ENCODE data around the gene SAV1.
A peak's percentile ranks its signal among the peaks of the same experiment; 100 is the strongest.

DNA sequence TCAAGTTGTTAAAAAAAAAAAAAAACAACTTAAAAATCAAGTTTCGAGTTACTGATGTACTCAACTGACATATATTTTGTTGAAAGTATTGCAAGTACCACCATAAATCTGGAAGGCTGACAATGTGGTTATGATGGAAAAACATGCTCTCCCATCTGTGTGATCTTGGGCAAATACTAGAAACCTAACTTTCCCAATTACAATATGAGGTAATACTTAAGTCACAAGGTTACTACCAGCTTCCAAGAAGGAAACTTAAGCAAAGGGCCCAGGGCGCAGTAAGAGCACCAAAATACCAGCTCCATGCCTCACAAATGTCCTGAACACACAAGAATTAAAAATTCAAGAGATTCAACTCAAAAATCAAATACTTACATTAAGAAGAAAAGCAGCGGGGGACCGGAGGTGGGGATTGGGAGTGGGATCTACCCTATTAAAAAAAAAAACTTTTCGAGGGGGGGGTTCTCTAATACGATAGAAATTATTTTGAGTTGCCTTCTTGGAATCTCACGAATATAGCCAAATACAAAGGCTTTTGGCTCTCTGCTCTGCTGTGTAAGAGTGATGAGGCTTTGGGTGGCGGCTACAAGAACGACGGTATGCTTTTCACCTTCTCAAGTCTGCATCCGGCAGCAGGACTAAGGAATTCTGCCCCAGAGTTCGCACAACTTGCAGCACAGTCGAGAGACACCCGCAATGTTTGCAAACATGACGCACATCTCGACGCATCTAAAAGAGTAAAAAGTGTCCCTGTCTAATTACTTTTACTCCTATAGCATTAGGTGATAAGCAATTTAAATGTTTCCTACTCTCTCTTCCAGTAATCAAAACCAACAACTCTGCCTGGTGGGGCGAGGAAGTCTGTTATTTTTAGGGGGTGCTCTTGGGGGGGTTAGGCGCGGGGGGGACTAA, 1.1 kb downstream of the SAV1 start:
- TF ChIP-seq, protein P1, sequence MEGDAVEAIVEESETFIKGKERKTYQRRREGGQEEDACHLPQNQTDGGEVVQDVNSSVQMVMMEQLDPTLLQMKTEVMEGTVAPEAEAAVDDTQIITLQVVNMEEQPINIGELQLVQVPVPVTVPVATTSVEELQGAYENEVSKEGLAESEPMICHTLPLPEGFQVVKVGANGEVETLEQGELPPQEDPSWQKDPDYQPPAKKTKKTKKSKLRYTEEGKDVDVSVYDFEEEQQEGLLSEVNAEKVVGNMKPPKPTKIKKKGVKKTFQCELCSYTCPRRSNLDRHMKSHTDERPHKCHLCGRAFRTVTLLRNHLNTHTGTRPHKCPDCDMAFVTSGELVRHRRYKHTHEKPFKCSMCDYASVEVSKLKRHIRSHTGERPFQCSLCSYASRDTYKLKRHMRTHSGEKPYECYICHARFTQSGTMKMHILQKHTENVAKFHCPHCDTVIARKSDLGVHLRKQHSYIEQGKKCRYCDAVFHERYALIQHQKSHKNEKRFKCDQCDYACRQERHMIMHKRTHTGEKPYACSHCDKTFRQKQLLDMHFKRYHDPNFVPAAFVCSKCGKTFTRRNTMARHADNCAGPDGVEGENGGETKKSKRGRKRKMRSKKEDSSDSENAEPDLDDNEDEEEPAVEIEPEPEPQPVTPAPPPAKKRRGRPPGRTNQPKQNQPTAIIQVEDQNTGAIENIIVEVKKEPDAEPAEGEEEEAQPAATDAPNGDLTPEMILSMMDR (conservative IDR thresholded peaks at IDR 0.05; ENCODE audit: low read depth, low read length), result no peak
- TF ChIP-seq MXI1 (IDR thresholded peaks at IDR 0.05; ENCODE audit: borderline replicate concordance, low read depth, low read length) (no peak), POLR2A (IDR thresholded peaks at IDR 0.05; ENCODE audit: low read depth, low read length) (no peak; the same call in 1 of the 2 replicates), CEBPB (IDR thresholded peaks at IDR 0.05; ENCODE audit: low read depth, low read length) (peak; percentile 50; the same call in 1 of the 2 replicates), NFE2L2 (IDR thresholded peaks at IDR 0.05; ENCODE audit: low read depth, low read length) (no peak), MAFK (IDR thresholded peaks at IDR 0.05; ENCODE audit: low read depth, low read length) (no peak)
